RWPE2 (cell line): ENCODE data around the gene C16orf90.

Experiments used
- ATAC-seq: fragments of 200-7000 bp; cut with Tn5 transposase; 3 replicates; pipeline ENCODE4 v1.9.1; 2021; ENCODE audit warnings: low read depth
- DNase-seq: peaks from one replicate; pipeline ENCODE4 v3.0.0-alpha.2; 2020; ENCODE audit warnings: low spot score
- H3K27ac ChIP-seq: fragments of 450-650 bp; 2 replicates; pipeline ENCODE4 v1.5.1; 2017; ENCODE audit warnings: mild to moderate bottlenecking; ENCODE audit not compliant: poor library complexity, severe bottlenecking
- H3K27me3 ChIP-seq: fragments of 250-450 bp; sonication (Bioruptor Pico); 2 replicates; pipeline ENCODE4 v1.5.1; 2021; ENCODE audit warnings: mild to moderate bottlenecking, moderate library complexity; ENCODE audit not compliant: insufficient read depth, poor library complexity, severe bottlenecking
- H3K36me3 ChIP-seq: fragments of 250-450 bp; sonication (Bioruptor Pico); 2 replicates; pipeline ENCODE4 v1.5.1; 2020; ENCODE audit warnings: low read depth, mild to moderate bottlenecking, moderate library complexity
- H3K4me1 ChIP-seq: fragments of 250-450 bp; sonication (Bioruptor Pico); 2 replicates; pipeline ENCODE4 v1.5.1; 2021; ENCODE audit warnings: mild to moderate bottlenecking, moderate library complexity; ENCODE audit not compliant: insufficient read depth, poor library complexity, severe bottlenecking
- H3K4me3 ChIP-seq: fragments of 250-450 bp; sonication (Bioruptor Pico); 2 replicates; pipeline ENCODE4 v1.5.1; 2021; ENCODE audit warnings: mild to moderate bottlenecking, moderate library complexity; ENCODE audit not compliant: severe bottlenecking
- H3K9me3 ChIP-seq: fragments of 250-450 bp; sonication (Bioruptor Pico); 2 replicates; pipeline ENCODE4 v1.5.1; 2021; ENCODE audit warnings: mild to moderate bottlenecking, moderate library complexity; ENCODE audit not compliant: severe bottlenecking
- CTCF ChIP-seq: fragments of 450-650 bp; IDR thresholded peaks from one replicate; pipeline ENCODE4 v1.5.1; 2017; ENCODE audit warnings: mild to moderate bottlenecking, moderate library complexity; ENCODE audit not compliant: poor library complexity, severe bottlenecking

C16orf90 gene

GRCh38 chr16:3514621-3515020, 19.3 kb upstream of the C16orf90 start:
- no peak overlapping the region for H3K4me3 ChIP-seq
- DNase-seq (no peak), ATAC-seq (no peak)
- H3K27ac ChIP-seq = no peak overlapping the region
- no peaks in the 10 kb centered on the region for H3K27me3 ChIP-seq
- no peak for TF ChIP-seq CTCF
- H3K9me3 ChIP-seq = no peaks in the 10 kb centered on the region
- H3K4me1 ChIP-seq = no peaks in the 10 kb centered on the region
- peaks cover 71% of the 10 kb centered on the region for H3K36me3 ChIP-seq

- no peak for TF ChIP-seq CTCF
- no peak overlapping the region for H3K4me3 ChIP-seq
- peaks cover 71% of the 10 kb centered on the region for H3K36me3 ChIP-seq
- DNase-seq = no peak
- H3K4me1 ChIP-seq = no peaks in the 10 kb centered on the region
- no peak for ATAC-seq
- no peak overlapping the region for H3K27ac ChIP-seq
- no peaks in the 10 kb centered on the region for H3K9me3 ChIP-seq
- no peaks in the 10 kb centered on the region for H3K27me3 ChIP-seq
These were observed 18.7 kb upstream of the C16orf90 start for GRCh38 chr16:3513892-3514583.

- TF ChIP-seq CTCF = no peak
- no peaks in the 10 kb centered on the region for H3K9me3 ChIP-seq
These were observed 16.2 kb upstream of the C16orf90 start for GRCh38 chr16:3511286-3512180.

GRCh38 chr16:3510416-3510815, 15.1 kb upstream of the C16orf90 start:
- no peak overlapping the region for H3K4me3 ChIP-seq
- no peak for TF ChIP-seq CTCF
- H3K27ac ChIP-seq = no peak overlapping the region
- ATAC-seq = no peak
- no peaks in the 10 kb centered on the region for H3K27me3 ChIP-seq
- DNase-seq = no peak
- H3K4me1 ChIP-seq = no peaks in the 10 kb centered on the region
- peaks cover 59% of the 10 kb centered on the region for H3K36me3 ChIP-seq
- H3K9me3 ChIP-seq = no peaks in the 10 kb centered on the region

More at GRCh38 chr16:3511286-3512180, 16.2 kb upstream of the C16orf90 start:
- no peak for ATAC-seq
- DNase-seq = no peak
- H3K4me3 ChIP-seq = no peak overlapping the region
- H3K36me3 ChIP-seq = peaks cover 70% of the 10 kb centered on the region
- H3K27ac ChIP-seq = no peak overlapping the region
- H3K27me3 ChIP-seq = no peaks in the 10 kb centered on the region
- H3K4me1 ChIP-seq = no peaks in the 10 kb centered on the region

GRCh38 chr16:3509470-3509928, 14.2 kb upstream of the C16orf90 start:
- Histone ChIP-seq H3K4me1 (no peaks in the 10 kb centered on the region), H3K27ac (no peak overlapping the region), H3K4me3 (no peak overlapping the region)

More at GRCh38 chr16:3509470-3509928, 14.2 kb upstream of the C16orf90 start:
- ATAC-seq (peak; percentile 58; the same call in 2 of the 3 replicates), DNase-seq (no peak)
- no peaks in the 10 kb centered on the region for H3K9me3 ChIP-seq
- peaks cover 56% of the 10 kb centered on the region for H3K36me3 ChIP-seq
- TF ChIP-seq CTCF = no peak
- H3K27me3 ChIP-seq = no peaks in the 10 kb centered on the region
